ENCODE results near the gene NGEF. TPM values are rescaled to one million over a fixed set of nuclear protein-coding genes. Genes with fewer than 3 reads are reported as not detected.
A peak's percentile ranks its signal among the peaks of the same experiment; 100 is the strongest.

Gene NGEF
- total and polyA plus RNA-seq, 8 donors: 0.26 to 3.6 (median 1.4) TPM

GRCh38 chr2:232893834-232894233, 119.2 kb downstream of the NGEF start:
- Histone ChIP-seq H3K4me1 (no peaks in the 10 kb centered on the region), H3K27me3 (peaks cover 0 to 43% of the 10 kb centered on the region in 2 donors), H3K4me3 (no peak overlapping the region), H3K36me3 (no peaks in the 10 kb centered on the region), H3K27ac (no peak overlapping the region), H3K9me3 (no peaks in the 10 kb centered on the region)
- intact Hi-C loops (cut with DNase I): no loop called here
- peak in 1 of 4 donors; percentile 55 for DNase-seq
- no peak for ATAC-seq
- TF ChIP-seq, protein P1, sequence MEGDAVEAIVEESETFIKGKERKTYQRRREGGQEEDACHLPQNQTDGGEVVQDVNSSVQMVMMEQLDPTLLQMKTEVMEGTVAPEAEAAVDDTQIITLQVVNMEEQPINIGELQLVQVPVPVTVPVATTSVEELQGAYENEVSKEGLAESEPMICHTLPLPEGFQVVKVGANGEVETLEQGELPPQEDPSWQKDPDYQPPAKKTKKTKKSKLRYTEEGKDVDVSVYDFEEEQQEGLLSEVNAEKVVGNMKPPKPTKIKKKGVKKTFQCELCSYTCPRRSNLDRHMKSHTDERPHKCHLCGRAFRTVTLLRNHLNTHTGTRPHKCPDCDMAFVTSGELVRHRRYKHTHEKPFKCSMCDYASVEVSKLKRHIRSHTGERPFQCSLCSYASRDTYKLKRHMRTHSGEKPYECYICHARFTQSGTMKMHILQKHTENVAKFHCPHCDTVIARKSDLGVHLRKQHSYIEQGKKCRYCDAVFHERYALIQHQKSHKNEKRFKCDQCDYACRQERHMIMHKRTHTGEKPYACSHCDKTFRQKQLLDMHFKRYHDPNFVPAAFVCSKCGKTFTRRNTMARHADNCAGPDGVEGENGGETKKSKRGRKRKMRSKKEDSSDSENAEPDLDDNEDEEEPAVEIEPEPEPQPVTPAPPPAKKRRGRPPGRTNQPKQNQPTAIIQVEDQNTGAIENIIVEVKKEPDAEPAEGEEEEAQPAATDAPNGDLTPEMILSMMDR (IDR thresholded peaks at IDR 0.05): no peak

DNA sequence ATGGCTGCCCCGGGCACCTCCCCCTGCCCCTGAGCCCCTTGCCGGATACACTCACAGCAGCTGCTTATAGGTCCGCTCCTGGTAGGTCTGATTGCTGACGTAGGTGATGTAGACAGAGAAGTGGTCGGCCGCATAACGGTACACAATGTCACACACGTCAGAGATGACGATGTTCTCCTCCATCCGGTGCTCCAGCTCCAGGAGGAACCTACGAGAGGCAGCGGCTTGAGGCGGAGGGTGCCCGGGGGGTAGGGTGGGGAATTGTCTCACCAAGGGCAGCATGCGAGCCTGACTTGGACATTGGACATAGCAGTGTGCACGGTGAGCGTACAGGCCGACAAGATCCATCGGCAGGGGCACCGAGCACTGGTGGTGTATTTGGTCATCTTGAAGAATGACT, 120.2 kb downstream of the NGEF start:
- Histone ChIP-seq H3K4me3 (no peak overlapping the region), H3K9me3 (no peaks in the 10 kb centered on the region), H3K4me1 (no peaks in the 10 kb centered on the region), H3K27ac (no peak overlapping the region), H3K27me3 (peaks cover 0 to 43% of the 10 kb centered on the region in 2 donors), H3K36me3 (no peaks in the 10 kb centered on the region)
- ATAC-seq (no peak), DNase-seq (peak in 1 of 4 donors; percentile 44)
- intact Hi-C loops (cut with DNase I): no loop called here
- TF ChIP-seq, protein P1 (IDR thresholded peaks at IDR 0.05): no peak

DNA sequence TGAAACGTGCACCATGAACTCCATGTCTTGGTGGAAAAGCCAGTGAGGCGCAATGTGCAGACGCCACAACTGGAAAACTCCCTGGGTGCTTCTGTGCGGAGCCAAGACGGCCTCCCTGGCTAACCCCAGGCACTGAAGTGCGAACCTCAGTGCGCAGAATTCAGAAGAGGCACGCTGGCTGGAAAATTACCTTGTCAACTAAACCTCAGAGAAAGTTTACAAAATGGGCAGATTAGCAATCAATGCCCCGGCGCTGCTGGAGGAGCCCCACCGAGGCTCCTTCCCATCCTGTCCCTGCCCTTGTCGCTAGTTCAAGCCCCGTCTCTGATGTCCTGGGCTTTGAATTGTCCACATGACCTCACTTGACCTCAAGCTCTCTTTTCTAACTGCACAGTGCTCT, 120.8 kb downstream of the NGEF start:
- no peak overlapping the region for H3K27ac ChIP-seq
- intact Hi-C loops (cut with DNase I): no loop called here
- TF ChIP-seq, protein P1 (IDR thresholded peaks at IDR 0.05): no peak
- DNase-seq (peak in 1 of 4 donors; percentile 25), ATAC-seq (no peak)
- H3K4me3 ChIP-seq: no peak overlapping the region
- no peaks in the 10 kb centered on the region for H3K4me1 ChIP-seq
- no peaks in the 10 kb centered on the region for H3K36me3 ChIP-seq
- H3K9me3 ChIP-seq: no peaks in the 10 kb centered on the region
- H3K27me3 ChIP-seq: peaks cover 0 to 48% of the 10 kb centered on the region in 2 donors

- Histone ChIP-seq H3K4me3 (no peak overlapping the region), H3K27ac (no peak overlapping the region), H3K9me3 (no peaks in the 10 kb centered on the region), H3K4me1 (no peaks in the 10 kb centered on the region), H3K36me3 (no peaks in the 10 kb centered on the region), H3K27me3 (peaks cover 0 to 54% of the 10 kb centered on the region in 2 donors)
- ATAC-seq (no peak), DNase-seq (peak in 2 of 4 donors; percentile 25)
- TF ChIP-seq, protein P1 (IDR thresholded peaks at IDR 0.05): no peak
- intact Hi-C loops (cut with DNase I): no loop called here
Observed at GRCh38 chr2:232891621-232892071, 121.4 kb downstream of the NGEF start.

DNA sequence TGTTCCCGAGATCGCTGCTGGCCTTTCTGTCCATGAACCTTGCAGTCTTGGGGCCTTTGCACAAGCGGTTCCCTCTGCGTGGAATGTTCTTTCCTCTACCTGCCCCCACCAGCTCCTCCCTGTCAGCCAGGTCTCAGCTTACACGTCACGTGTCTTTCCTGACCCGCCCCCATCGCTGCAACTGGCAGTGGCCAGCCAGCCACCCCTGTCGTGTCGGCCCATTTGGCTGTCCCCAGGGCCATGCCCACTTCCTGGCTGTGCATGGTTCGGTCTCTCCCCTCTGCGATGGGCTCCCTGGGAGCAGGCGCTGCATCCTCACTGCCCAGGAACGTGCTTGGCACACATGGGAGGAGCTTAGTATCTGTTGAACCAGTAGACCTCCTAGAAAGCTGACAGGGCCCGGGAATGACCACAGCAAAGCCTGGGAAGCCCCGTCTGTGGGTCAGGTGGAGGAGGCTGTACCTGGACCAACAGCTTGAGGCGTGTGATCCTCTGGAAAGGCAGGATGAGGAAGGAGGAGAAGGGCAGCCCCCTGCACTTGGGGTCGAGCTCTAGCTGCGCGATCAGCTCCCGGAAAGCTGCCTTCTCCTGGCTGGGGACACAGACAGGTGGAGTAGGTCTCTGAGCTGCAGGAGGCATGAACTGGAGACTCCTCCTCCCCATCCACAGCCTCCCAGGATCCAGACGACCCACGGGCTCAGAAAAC, 122.0 kb downstream of the NGEF start:
- ATAC-seq (peak; percentile 91), DNase-seq (peak in 3 of 4 donors; percentile 23 to 79 (median 70))
- no peak overlapping the region for H3K4me3 ChIP-seq
- TF ChIP-seq, protein P1 (IDR thresholded peaks at IDR 0.05): no peak
- H3K27me3 ChIP-seq: peaks cover 0 to 57% of the 10 kb centered on the region in 2 donors
- no peaks in the 10 kb centered on the region for H3K4me1 ChIP-seq
- H3K36me3 ChIP-seq: no peaks in the 10 kb centered on the region
- H3K9me3 ChIP-seq: no peaks in the 10 kb centered on the region
- intact Hi-C loops (cut with DNase I): no loop called here
- no peak overlapping the region for H3K27ac ChIP-seq

All from left lung (tissue), 10 donors.